ENCODE measurements around the gene ANGPTL2.

GRCh38 chr9:127137640-127138360 is 15.4 kb upstream of the ANGPTL2 start:
- no peak for TF ChIP-seq POLR2A (IDR thresholded peaks at IDR 0.05; ENCODE audit: low read length)
- TF ChIP-seq GATA1 (IDR thresholded peaks at IDR 0.05; ENCODE audit: low read depth, low read length): no peak

Measured in erythroblast (primary cell).